WTC11 (cell line): Measurements from ENCODE around the gene CADM1.

Experiments
- ARID4B ChIP-seq: sonication (generic); formaldehyde crosslinking; IDR thresholded peaks from 2 replicates; pipeline ENCODE4 v1.8.0; 2023; ENCODE audit warnings: missing genetic modification reagents, mild to moderate bottlenecking, borderline replicate concordance
- CDX4 ChIP-seq: fragments of 250-450 bp; sonication (Bioruptor Pico); IDR thresholded peaks from 2 replicates; pipeline ENCODE4 v1.9.0; 2021; ENCODE audit warnings: moderate library complexity, mild to moderate bottlenecking, inconsistent platforms, borderline replicate concordance
- CTCF ChIP-seq: fragments of 200-600 bp; IDR thresholded peaks from 2 replicates; pipeline ENCODE4 v1.8.0; 2022; ENCODE audit warnings: antibody characterized with exemption
- FOXK1 ChIP-seq: sonication (generic); formaldehyde crosslinking; IDR thresholded peaks from 2 replicates; pipeline ENCODE4 v1.8.0; 2022; ENCODE audit warnings: mild to moderate bottlenecking, moderate library complexity, missing genetic modification reagents
- GTF2I ChIP-seq: fragments of 250-450 bp; sonication (Bioruptor Pico); conservative IDR thresholded peaks from 2 replicates; pipeline ENCODE4 v1.4.0; 2021; ENCODE audit warnings: mild to moderate bottlenecking
- TEAD1 ChIP-seq: sonication (generic); formaldehyde crosslinking; IDR thresholded peaks from 2 replicates; pipeline ENCODE4 v1.8.0; 2022; ENCODE audit warnings: mild to moderate bottlenecking, missing genetic modification reagents
- ZNF121 ChIP-seq: sonication (generic); formaldehyde crosslinking; IDR thresholded peaks from 2 replicates; pipeline ENCODE4 v1.8.0; 2023; ENCODE audit warnings: missing genetic modification reagents
- TF ChIP-seq, protein P1 (sequence below): sonication (generic); formaldehyde crosslinking; IDR thresholded peaks from 2 replicates; pipeline ENCODE4 v1.8.0; 2022; ENCODE audit warnings: mild to moderate bottlenecking, missing genetic modification reagents

- no peak for TF ChIP-seq CDX4 (CRISPR knock-in tag)
- no peak for TF ChIP-seq CTCF
- no peak for TF ChIP-seq ARID4B (CRISPR knock-in tag)
- TF ChIP-seq FOXK1 (CRISPR knock-in tag) = no peak
- TF ChIP-seq, protein P1, sequence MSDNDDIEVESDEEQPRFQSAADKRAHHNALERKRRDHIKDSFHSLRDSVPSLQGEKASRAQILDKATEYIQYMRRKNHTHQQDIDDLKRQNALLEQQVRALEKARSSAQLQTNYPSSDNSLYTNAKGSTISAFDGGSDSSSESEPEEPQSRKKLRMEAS (CRISPR knock-in tag) = no peak
- TF ChIP-seq TEAD1 (CRISPR knock-in tag) = no peak
- TF ChIP-seq GTF2I (CRISPR knock-in tag) = no peak
- no peak for TF ChIP-seq ZNF121 (CRISPR knock-in tag)
These were observed 234.8 kb downstream of the CADM1 start for GRCh38 chr11:115269191-115269950.
